Activated CD8-positive, alpha-beta memory T cell treated with anti-CD3 and anti-CD28 coated beads for 36 hours (primary cell): ENCODE data around the gene RAB11FIP3. TPM values are rescaled to one million over a fixed set of nuclear protein-coding genes. Genes with fewer than 3 reads are reported as not detected.

Source experiments
- CTCF ChIA-PET: fragments of 350-600 bp; sonication (Branson Sonifier 250); formaldehyde crosslinking; loops from one replicate; lab custom pipeline; 2021; ENCODE audit warnings: antibody characterized with exemption; lab: Charles Lee
- POLR2A ChIA-PET: fragments of 350-600 bp; sonication (Branson Sonifier 250); formaldehyde crosslinking; loops from one replicate; lab custom pipeline; 2021; ENCODE audit warnings: antibody characterized with exemption; lab: Charles Lee
- total RNA-seq, 2 experiments: library from RNA; stranded (reverse); gene quantifications; one replicate each; pipeline ENCODE4 v1.2.3, GENCODE V29; 2021

Gene RAB11FIP3
- total RNA-seq, 2 experiments from 2014 or later: 28.2 to 29.3 TPM

- ChIA-PET POLR2A (no interaction called here), CTCF (no interaction called here)
Measured at GRCh38 chr16:533391-534123, 108.1 kb downstream of the RAB11FIP3 start.

GRCh38 chr16:534135-534534 is 108.7 kb downstream of the RAB11FIP3 start:
- CTCF ChIA-PET: no interaction called here
- POLR2A ChIA-PET: no interaction called here

GRCh38 chr16:534856-535445 is 109.5 kb downstream of the RAB11FIP3 start:
- ChIA-PET CTCF (no interaction called here), POLR2A (no interaction called here)

GRCh38 chr16:535446-536405 is 110.3 kb downstream of the RAB11FIP3 start:
- CTCF ChIA-PET: no interaction called here
- POLR2A ChIA-PET: no interaction called here

GRCh38 chr16:536746-537145 is 111.3 kb downstream of the RAB11FIP3 start:
- ChIA-PET CTCF (interaction anchor here (0.5 kb wide), 1 partner anchor 30 kb away, joined by 3 read pairs; no protein-coding TSS in a partner anchor), POLR2A (no interaction called here)

- ChIA-PET POLR2A (no interaction called here), CTCF (no interaction called here)
Measured at GRCh38 chr16:537415-538335, 112.2 kb downstream of the RAB11FIP3 start.

GRCh38 chr16:539901-540530 is 114.6 kb downstream of the RAB11FIP3 start:
- POLR2A ChIA-PET: no interaction called here
- CTCF ChIA-PET: no interaction called here

- POLR2A ChIA-PET: no interaction called here
- CTCF ChIA-PET: no interaction called here
Measured at GRCh38 chr16:540645-541340, 115.3 kb downstream of the RAB11FIP3 start.

GRCh38 chr16:543301-544164 is 118.1 kb downstream of the RAB11FIP3 start:
- ChIA-PET CTCF (interaction anchor here (1.2 kb wide), 1 partner anchor 36 kb away, joined by 3 read pairs; no protein-coding TSS in a partner anchor), POLR2A (no interaction called here)

- CTCF ChIA-PET: interaction anchor here (1.2 kb wide), 1 partner anchor 35 kb away, joined by 3 read pairs; no protein-coding TSS in a partner anchor
- POLR2A ChIA-PET: no interaction called here
Measured at GRCh38 chr16:544517-544916, 119.1 kb downstream of the RAB11FIP3 start.

GRCh38 chr16:546909-547770 is 121.7 kb downstream of the RAB11FIP3 start:
- ChIA-PET POLR2A (interaction anchor here (0.6 kb wide), 1 partner anchor 135 kb away, joined by 8 read pairs; no protein-coding TSS in a partner anchor), CTCF (interaction anchor here (0.8 kb wide), 1 partner anchor 35 kb away, joined by 7 read pairs; no protein-coding TSS in a partner anchor)

- POLR2A ChIA-PET: no interaction called here
- CTCF ChIA-PET: no interaction called here
Measured at GRCh38 chr16:548586-548985, 123.1 kb downstream of the RAB11FIP3 start.

GRCh38 chr16:549544-550263 is 124.3 kb downstream of the RAB11FIP3 start:
- CTCF ChIA-PET: no interaction called here
- POLR2A ChIA-PET: no interaction called here

- POLR2A ChIA-PET: no interaction called here
Measured at GRCh38 chr16:551210-551609, 125.8 kb downstream of the RAB11FIP3 start.

GRCh38 chr16:552171-552570 is 126.7 kb downstream of the RAB11FIP3 start:
- POLR2A ChIA-PET: interaction anchor here (0.8 kb wide), 1 partner anchor 25 kb away, joined by 3 read pairs; no protein-coding TSS in a partner anchor
- CTCF ChIA-PET: no interaction called here

More at GRCh38 chr16:551210-551609, 125.8 kb downstream of the RAB11FIP3 start:
- CTCF ChIA-PET: no interaction called here
